Measurements from ENCODE around the gene SIRT7.

SIRT7 gene

DNA sequence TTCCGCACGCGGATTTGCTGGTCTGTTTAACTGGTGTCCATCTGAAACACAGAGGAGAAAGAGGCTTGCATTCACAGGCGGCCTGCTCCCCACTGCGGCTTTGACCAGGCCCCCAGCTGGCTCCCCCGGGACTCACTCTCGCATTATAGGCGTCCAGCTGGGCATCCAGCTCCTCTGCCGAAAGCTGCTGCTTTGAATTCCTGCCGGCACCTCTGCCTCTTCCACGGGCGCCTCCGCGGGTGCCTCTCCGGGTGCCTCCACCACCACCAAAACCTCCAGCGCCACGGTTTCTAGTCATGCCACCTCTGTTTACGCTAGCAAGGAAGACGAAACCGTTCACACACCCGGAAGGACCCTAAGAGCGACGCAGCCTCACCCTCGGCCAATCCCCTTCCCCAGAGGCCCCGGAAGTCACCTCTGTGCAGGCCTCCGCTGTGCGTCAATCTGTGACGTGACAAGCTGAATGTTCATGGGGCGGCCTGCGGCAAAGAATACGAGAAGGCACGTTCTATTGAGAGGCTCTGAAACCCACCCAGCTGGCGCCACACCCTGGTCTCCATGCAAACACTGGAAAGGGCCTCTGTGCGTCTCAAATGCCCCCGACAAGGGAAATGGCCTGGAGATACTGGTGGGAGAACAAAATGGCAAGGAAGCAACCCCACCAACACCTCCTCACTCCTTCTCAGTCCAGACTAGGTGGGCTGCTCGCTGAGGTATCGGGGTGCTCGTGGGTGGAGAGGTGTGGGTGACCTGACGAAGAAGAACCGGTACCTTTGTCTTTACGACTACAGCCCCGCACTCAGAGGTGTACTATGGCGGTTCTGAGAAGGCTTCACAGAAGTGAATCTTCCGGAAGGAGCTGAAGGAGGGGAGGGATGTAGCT, 29.6 kb downstream of the SIRT7 start:
- DNase-seq (ENCODE audit: low read depth in 2 of 2): no peak

DNA sequence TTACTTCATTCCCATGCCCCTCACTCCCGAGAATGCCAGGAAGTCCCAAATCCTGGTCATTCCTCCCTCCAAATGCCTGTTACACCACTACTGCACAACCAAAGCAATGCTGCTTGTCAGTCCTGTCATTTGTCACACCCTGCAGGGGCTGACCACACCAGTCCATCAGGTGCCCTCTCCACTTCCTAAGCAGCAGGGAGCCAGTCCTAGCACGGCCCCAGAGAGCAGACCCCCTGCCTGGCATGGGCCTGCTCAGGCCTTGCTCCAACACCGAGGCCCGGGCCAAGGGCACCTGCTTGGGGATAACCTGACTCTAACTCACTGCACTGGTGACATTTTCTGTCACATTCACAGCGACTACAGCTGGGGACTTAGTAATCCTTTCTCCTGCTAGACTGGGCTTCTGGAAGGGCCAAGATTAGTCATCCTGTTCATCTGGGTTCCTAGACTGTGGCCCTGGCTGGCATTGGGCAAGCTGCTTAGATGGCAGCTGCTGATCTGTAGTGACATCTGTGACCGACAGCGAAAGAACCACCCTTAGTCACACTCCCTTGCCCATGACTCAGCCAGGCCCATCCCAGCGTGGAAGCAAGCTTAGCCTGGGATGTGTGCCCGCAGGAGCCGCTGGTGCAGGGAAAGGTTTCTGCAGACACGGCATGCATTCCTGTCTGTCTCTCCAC, 32.0 kb downstream of the SIRT7 start:
- no peak for DNase-seq (ENCODE audit: low read depth in 2 of 2)

DNA sequence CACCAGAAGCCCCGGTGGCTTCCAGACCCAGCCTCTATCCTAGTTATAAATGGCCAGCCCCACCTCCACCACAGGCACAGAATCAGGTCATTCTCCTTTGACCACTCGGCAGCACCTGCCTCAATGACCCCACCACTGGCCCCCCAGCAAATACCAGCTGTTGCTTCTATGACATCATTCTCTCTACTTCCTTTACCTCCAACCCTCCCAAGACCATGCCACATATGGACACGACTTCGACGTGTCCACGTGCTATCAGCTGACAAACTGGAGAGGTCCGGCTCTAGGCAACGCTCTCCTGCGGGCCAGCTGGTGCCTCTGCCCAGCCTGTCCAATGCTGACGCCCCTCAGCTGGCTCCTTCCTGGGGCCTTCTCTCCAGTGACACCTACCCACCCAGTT, 32.5 kb downstream of the SIRT7 start:
- no peak for DNase-seq (ENCODE audit: low read depth in 2 of 2)

DNA sequence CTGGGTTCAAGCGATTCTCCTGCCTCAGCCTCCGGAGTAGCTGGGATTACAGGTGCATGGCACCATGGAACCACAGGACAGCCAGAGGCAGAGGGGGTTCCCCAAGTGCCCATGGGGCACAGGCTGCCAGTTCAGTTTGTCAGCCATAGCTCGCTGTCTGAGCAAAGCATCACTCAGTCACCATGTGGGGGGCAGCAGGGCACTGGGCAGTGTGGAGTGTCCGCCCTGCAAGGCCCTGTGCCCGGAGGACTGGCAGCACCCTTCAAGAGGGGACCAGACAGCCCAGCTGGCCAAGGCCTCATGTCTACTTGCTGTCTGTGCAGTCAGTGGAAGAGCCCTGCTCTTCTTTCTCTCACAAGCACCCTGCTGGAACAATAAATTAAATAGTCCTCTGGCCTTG, 33.0 kb downstream of the SIRT7 start:
- DNase-seq (ENCODE audit: low read depth in 2 of 2): no peak

DNA sequence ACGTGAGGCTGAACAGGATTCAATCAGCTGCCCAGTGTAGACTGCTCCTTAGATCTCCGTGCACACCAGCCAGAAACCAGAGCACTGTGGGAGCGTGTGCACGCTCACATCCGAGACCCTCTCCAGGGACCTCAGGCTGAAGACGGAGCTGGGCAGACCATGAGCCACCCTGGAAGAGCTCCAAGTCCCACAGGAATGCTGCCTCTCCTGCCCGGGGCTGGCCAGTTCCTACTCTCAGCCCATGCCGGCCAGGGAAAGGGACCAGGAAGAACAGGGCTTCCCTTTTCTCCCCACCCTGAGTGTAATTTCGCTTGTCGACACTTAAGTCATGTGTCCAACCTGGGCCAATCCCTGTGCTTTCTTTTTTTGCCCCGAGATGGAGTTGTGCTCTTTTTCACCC, 33.5 kb downstream of the SIRT7 start:
- DNase-seq (ENCODE audit: low read depth in 2 of 2): no peak

DNA sequence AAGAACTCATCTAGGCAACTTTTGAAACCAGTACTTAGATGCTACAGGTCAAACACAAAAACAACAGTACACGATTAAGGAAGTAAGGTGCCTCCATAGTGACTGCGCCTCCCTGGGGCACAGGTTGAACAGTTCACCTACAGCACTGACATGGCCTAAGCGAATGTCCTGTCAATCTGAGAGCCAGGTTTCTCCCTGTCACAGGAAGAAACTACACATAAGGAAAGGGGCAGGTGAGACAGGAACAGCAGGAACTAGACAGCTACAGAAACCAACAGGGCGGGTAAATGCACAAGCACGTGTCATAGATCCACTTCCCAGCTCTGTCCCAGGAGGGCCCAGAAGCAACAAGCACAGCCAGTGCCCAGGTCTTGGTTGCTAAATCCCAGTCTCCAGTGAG, 38.9 kb downstream of the SIRT7 start:
- no peak for DNase-seq (ENCODE audit: low read depth in 2 of 2)

DNA sequence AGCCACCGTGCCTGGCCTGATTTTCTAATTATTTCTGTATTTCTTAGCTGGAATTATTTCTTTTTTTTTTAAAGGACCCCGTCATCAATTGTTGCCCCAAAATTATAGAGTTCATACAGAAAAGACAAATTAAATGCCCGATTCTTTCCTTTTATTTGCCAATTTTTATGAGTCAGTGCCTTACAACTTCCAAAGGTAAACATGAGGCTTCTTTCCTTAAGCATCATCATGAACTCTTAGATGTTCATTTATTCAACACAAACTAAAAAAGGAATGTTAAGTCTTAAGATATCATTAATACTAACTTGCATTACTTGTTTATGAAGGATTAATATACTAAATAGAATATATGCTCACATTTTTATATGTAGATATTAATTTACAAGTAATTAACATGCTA, 39.7 kb downstream of the SIRT7 start:
- no peak for DNase-seq (ENCODE audit: low read depth in 2 of 2)

DNA sequence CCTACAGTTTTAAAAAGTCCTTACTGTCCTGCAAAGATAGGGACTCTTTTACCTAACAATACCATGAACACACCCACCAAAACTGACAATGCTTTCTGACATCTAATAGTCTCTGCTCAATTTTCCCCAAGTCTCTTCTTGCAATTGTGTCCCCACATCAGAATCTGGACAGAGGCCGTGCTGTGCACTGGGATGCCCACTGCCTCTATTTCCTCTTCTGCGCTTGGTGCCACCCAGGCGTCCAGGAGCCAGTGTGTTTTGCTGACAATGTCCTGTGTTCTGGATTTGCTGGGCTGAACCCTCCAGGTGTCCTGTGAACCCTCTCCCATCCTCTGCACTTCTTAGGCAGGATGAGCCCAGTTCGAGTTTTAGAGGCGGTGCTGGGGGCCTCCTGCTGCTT, 40.4 kb downstream of the SIRT7 start:
- no peak for DNase-seq (ENCODE audit: low read depth in 2 of 2)

DNA sequence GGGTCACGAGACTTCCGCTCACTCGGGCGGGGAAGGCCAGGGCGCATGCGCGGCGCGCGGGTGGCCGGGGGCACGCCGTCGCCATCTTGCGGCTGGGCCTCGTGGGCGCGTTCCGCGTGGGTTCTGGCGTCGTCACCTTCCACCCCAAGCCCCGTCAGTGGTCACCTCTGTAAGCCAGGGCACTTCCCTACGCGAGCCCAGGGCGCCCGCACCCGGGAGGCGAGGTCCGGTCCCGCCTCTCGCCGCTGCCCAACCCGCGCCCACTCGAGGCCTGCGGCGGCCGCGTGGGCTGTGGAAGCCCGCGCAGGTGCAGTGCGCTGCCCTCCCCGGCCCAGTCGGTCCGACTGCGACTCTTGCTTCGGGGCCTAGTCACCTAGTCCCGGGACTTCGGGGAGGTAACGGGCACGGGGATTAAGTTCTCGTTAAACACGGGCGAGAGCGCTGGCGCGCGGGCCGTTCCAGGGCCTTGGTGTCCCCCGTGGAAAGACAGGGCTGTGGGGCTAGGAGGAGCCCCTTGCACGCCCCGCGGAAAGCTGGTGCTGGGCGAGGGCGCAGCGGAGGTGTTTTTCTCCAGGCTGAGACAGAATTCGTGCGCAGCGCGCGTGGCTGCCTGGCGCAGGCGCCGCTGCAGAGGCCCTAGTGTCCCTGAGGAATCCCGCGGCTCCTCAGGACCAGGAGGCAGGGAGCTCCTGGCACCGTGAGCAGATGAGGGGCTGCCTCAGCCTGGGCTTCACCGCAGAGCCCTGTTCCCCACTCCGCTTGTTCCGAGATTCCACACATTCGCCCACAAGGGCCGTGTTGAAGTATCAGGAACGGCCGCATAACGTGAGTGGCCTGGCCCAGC, 46.4 kb downstream of the SIRT7 start:
- DNase-seq (ENCODE audit: low read depth in 2 of 2): peak; percentile 93

DNA sequence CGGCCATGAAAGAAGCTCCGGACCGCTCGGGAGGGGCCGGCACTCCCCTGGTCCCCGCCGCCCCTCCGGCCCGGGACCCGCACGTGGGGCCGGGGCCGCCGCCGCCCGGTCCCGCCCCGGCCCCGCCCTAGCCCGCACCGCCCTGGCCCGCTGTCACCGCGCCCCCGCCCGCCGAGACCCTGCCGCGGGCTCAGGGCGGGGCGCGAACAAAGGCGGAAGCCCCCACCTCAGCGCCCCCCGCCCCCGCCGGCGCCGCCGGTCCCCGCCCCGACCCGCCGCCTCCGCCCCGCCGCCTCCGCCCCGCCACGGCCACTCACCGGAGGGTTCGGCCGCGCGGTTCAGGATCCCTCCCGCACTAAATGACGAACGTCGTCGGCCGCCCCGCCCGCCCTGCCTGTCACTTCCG, 47.0 kb downstream of the SIRT7 start, which contains the start of gene ARHGDIA:
Gene ARHGDIA, minus strand, starts transcription at position 357 of the 406 bp plus-strand sequence. CDS start 1,407 bp downstream, outside the sequence.
- no peak for DNase-seq (ENCODE audit: low read depth in 2 of 2)

DNA sequence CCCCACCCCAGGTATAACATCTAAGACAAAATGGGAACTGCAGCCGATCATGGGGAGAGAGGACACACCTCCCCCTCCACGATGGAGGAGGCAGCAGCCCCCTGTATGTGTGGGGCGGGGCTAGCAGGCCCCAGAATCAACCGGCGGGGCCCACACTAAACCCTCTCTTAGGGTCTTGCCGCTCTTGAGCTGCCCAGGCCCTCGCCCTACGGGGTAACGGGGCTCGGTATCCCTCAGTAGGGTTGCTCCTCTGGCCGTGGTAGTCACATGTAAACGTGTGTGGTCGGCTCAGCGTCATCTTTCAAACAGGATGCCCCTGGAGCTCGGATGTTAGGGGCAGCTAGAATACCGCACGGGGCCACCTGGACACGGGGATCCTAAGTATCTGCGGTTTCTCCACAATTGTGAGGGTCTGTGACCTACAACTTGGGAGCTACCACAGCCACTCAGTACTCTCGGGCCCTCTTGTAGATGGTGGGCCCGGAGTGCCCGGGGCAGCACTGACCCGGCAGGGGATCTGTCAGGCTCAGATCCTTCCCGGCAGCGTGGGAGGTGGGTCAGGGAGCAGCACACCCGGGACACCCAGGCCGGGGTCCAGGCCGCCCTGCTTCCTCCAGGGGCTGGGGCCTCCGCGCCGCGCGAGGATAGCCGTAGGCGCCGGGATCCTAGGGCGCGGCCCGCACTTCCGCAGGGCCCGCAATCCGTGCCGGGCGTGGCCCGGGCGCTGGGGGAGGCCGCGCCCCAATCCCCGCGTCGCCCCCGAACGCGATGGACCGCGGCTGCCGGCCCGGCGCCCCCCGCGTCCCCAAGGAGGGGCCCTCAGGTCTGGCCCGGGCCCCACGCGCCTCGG, 47.6 kb downstream of the SIRT7 start:
- no peak for DNase-seq (ENCODE audit: low read depth in 2 of 2)

DNA sequence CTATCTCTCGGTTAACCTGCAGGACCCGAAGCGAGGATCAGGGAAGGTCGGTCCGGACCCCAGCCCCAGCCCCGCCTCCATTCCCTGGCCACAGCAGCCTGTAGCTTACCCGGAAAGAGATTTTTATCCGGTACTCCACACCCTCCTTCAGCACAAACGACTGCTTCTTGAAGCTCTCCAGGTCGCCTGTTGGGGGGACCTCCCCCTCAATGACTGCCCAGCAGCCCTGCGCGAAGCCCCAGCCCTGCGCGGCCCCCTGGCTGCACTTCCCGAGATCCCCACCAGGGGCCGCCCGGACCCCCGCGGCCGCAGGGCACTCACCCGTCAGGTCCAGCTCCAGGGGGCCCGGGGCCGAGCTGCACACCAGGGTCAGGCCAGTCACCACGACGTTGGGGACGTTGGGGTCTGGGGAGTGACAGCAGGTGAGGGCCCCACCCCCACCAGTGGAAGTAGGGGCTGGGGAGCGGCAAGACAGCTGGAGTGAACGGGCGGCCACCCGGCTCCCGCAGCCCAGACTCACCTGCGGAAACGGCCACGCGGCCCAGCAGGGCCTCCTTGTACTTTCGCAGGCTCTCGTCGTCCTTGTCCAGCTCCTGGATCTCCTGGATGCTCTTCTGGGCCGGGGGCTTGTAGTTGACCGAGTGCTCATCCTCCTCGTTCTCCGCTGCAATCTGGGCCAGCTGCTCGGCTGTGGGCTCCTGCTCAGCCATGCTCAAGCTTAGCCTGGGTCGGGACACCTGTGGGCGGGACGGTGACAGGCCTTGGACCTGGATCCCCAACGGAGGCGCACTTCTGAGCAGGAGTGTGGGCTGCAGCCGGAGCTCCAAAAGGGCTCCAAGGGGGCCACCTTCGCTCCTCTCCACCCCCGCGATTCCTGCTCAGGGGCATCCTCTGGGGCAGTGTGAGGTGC, 48.5 kb downstream of the SIRT7 start:
- no peak for DNase-seq (ENCODE audit: low read depth in 2 of 2)

DNA sequence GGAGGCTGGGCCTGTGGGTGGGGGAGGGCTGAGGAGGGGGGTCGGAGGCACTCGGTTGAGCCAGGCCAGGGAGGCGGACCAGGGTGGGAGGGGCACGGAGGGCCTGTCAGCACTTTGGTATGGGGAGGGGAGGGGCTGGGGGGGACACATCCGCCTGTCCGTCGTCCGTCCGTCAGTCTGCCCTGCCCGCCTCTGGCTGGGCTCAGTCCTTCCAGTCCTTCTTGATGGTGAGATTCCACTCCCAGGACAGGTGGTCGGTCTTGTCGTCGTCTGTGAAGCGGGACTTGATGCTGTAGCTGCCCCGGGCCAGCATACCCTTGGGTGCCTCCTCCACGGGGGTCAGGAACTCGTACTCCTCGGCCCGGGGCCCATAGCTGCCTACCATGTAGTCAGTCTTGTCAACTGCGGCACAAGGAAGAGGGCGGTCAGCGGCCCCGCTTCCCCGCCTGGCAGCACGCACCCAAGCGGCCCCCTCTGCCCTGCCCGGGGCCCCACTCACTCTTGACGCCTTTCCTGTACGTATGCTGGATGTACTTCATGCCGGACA, 49.2 kb downstream of the SIRT7 start:
- no peak for DNase-seq (ENCODE audit: low read depth in 2 of 2)

DNA sequence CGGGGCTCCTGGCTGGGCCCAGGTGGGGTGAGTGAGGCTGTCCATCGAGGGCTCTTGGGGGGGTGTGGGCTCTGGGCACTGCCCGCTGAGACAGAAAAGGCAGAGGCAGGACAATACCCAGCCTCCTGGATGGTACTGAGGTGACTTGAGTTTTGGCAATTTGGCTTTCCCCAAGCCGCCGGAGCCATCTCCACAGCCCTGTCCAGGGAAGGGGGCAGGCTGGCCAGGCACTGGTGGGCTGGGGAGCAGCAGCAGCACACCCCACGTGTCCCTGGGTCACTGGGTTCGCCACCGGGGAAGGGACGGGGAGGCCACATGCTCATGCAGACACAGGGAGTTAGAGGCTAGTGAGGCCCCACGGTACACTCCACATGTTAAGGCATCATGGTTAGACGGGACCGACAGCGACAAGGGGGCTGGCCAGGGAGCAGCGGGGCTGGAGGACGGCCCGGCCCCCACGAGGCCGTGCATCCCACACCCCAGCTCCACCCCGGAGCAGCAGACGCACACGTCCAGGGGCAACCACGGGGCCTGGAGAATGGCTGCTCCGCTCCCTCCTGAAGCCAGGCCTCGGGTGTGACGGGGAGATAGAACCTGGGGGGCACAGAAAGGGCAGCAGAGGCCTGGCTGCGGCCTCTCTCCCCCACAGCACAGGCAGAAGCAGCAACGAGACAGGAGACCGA, 49.8 kb downstream of the SIRT7 start:
- DNase-seq (ENCODE audit: low read depth in 2 of 2): no peak

DNA sequence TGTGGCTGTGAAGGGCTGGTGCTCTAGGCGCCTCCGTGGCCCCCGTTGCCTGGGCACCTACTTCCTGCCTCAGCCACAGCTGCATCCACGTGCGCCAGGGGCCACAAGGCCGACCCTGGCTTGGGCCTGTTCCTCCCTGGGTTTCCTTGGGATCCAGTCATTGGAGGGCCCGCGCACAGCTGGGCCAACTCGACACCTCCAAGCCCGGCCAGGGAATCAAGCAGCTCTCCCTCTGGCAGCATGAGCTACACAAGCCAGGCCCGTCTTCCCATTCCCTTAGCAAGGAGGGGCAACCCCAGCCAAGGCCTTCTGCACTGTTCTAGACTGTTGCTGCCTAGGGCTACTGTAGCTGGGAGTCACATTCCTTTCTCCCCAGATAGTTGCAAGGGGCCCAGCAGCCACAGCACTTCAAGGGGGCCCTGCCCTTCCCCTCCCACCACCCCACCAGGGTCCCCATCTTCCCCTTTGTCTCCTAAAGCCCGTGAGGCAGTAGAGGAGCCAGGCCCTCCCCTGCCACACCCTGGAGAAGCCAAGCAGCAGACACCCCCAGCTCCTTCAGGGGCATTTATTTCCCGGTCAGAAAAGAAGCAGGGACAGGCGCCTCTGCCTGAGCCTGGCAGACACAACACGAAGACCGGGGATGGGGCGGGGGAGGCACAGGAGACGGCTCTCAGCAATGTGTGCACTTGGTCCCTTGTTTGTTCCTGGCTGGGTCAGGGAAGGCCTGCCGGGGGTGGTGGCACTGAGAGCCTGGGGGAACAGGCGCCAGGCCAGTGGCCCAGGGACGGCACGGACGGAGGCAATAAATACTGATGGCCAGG, 50.6 kb downstream of the SIRT7 start:
- no peak for DNase-seq (ENCODE audit: low read depth in 2 of 2)

DNA sequence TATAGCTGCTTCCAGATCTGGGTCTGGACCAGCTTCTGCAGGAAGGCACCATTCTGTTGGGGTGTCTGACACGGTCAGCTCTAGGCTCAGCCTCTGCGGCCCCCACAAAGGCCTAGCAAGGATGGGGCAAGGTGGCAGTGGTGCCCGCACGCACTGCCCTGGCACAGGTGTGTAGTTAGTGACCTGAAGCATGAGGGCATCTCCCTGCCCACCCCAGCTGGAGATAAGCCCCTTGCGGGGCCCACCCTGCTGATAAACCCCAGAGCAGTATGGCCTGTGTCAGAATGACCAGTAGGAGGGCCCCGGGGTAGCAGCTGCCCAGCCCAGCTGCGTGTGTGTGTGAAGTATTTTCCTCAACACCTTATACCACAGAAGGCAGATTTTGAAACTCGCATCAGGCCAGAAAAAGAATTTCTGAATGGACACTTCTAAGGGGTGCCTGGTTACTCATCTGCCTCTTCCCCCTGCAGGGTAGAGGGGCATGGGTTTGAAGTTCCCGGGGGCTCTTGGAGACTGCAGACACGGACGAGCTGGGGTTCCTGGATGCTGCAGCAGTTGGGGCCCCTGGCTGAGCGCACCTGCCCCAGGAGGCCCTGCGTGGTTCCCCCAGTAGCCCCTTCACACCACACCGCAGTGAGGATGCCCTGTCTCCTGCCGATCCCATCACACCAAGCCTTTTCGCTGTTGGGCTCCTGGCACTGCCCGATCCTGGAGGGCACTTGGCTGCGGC, 51.4 kb downstream of the SIRT7 start:
- no peak for DNase-seq (ENCODE audit: low read depth in 2 of 2)

DNA sequence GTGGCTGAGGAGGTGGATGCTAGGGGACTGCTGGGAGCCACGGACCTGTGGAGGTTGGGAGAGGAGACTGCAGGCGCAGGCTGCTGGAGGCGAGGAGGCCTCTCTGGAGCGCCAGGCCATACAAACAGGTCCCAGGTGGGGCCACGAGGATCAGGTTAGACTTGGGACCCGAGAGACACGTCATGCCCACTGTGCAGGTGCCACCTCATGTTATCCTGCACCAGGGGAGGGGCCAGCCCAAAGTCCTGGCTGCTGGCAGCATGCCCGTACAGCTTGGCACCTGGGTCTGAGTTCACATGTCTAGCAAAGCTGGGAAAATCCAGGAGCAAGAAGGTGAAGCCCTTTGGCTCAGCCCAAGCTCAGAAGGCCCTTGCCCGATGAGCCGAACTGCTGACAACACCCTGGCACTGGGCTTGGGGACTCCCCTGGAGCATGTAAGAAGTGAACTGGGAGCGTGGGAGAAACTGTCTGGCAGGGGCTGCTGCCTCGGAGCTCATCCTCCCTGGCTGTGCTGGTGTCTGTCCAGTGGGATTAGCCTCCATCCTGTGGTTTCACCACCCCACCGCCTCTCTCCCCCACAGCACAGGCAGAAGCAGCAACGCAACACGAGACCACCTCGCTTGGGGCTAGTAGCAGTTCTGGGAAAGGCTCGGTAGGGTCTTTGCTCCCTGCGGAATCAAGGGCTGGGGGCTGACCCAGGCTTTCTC, 52.1 kb downstream of the SIRT7 start:
- no peak for DNase-seq (ENCODE audit: low read depth in 2 of 2)

All from stimulated activated CD4-positive, alpha-beta T cell treated with anti-CD3 and anti-CD28 coated beads, Interleukin-15, amount 100 ng/mL, for 48 hours (primary cell).